ENCODE measurements around the gene CPLX1. TPM values are rescaled to one million over a fixed set of nuclear protein-coding genes. Genes with fewer than 3 reads are reported as not detected.

CPLX1 gene
- total RNA-seq, 1 donor from 2014 or later: 1.6 TPM

GRCh38 chr4:832108-832507 lies 6.2 kb upstream of the CPLX1 start:
- no peak for DNase-seq

DNA sequence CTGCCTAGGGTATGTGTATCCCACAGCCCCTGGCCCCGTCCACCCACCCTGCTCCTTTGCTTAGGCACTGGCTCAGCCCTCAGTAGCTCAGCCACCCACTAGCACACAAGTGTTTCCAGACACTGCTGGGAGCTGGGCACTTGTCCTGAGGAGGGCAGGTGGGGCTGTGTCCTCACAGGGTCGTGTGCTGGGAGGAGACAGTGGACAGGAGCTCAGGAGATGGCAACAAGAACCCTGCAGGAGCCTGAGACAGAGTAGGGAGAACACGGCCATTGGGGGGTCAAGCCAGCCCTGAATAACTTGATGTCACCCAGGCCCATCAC lies 5.5 kb upstream of the CPLX1 start:
- no peak for DNase-seq

GRCh38 chr4:830601-831482 lies 4.9 kb upstream of the CPLX1 start:
- DNase-seq: no peak

DNA sequence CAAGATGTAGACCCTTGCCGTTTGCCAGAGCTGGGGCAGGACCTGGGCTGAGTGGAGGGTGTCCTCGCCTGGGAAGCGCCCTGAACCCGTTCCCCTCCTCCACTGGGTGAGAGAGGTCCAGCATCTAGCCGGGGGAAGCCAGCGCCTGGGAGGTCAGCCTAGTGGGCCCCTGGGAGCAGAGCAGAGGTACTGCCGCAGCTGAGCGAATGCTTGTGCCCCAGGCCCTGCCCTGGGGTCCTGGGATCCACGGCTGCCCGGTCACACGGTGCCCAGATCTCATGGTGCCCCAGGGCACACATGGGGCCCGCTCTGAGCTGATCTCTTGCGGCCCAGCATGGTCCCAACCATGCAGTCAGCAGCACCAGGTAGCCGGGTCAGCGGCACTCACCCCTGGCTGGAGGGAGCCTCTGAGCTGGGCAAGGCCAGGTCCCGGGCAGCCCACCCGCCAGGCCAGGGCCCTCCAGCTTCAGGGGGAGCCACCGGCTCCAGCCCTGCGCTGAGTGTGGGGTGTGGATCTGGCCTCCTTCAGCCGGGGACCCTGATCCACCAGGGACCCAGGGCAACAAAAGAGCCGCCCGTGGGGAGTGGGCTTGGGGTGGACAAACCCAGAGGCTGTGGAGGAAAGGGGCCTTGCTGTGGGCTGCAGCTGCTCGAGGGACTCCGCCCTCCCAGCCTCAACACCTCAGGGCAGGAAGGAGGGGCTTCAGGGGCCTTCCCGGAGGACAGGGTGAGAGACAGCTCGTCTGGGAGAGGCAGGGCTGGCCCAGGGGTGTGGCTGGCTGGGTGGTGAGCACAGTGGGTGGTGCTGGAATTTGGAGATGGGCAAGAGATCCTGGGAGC lies 4.1 kb upstream of the CPLX1 start:
- DNase-seq: no peak

GRCh38 chr4:829291-829690 lies 3.4 kb upstream of the CPLX1 start:
- no peak for DNase-seq

DNA sequence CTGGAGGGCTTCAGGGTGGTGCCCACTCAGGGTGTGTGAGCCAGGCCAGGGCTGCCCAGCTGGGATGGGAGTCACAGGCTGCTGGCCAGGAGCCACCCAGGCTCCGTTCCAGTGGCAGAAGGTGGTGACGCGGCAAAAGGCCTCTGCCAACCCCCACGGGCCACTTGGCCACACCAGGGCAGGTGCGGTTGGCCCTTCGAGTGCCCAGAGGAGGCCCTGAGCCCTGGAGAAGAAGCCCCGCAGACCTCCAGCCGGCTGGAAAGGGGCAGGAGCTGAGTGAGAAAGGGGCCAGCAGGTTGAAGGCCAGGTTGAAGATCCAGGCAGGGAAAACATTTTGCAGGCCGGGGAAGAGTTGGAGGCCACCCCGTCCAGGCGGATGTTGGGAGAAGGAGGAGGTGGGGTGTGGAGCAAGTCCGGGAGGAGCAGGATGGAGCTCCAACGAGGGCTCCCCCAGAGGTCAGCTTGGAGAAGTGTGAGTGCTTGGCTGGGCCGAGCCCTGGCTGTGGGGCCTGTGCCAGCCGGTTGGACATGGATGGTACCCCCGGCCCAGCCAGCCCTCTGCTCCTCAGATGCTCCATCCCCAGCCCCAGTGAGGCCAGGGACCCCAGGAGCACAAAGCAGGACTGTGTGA lies 2.8 kb upstream of the CPLX1 start:
- DNase-seq: no peak

DNA sequence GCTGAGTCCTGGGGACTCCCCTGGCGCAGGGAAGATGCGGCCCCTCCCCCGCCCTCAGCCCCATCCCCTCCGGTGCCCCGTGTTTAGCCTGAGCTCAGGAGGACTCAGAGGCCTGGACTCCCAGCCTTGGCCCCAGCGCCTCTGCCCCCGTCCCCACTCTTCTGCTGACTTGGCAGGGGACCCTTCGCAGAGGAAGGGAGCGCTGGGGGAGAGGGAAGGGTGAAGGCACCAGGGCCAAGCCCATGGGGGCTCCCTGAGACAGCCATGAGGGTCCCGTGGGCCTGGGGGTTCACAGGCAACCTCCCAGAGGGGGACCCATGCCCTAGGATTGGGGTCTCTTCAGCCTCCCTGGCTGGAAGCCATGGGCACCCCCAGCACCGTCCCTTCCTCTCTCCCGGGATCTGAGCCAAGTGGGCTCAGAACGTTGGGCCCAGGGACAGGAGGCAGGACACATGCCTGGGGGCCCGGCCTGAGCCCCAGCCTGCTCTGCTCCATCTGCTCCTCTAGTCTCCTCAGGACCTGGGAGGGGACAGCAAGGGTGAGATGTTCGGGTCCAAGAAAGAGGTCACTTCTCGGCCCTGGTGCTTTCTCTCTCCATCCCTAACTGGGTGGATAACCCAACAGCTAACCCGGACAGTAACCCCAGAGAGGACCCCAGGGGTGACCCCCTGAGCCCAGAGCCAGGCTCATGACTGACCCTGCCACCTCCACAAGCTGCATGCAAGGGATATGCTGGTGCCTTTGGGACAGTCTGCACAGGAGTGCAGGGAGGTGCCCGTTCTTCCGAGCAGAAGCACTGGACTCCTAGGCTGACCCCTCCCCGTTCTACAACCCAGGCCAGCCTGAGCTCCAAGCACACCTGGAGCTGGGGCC lies 1.5 kb upstream of the CPLX1 start:
- DNase-seq: no peak

- DNase-seq: no peak
Observed at GRCh38 chr4:826508-827208, 729 bp upstream of the CPLX1 start.

DNA sequence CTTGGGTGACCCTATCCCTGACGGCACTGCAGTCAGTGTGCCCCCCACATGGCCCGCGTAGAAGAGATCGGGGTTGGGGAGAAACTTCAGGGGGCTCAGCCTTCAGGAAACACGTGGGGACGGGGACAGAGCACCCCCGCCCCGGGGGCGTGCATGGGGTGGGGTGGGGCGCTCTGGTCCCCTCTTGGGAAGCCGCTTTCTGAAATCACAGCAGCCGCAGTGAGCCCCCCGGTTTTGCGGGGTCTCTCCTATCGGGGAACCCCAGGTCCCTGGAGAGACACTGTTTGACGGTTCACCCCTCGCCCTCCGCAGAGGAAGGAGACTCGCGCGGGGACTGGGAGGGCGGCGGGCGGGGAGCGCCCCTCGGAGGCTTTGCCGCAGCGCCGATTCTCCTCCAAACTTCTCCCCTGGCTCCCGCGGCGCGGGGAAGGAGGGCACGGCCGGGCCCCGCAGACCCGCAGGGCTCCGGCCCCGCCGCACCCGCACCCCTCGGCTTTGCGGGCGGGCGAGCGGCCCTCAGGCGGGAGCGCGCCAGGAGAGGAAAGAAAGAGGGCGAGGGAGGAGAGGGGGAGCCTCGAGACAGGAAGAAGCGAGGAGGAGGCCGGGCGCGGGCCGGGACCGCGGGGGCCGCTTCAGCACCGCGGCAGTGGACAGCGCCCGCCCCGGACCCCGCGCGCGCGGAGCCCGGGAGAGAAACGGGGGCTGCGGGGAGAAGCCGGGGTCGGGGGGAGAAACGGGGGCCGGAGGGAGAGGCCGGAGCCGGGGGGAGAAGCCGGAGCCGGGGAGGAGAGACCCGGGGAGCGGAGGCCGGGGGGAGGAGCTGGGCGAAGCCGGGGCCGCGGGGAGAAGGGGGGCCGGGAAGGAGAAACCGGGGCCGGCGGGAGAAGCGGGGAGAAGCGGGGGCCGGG lies 612 bp downstream of the CPLX1 start:
- no peak for DNase-seq

- no peak for DNase-seq
Observed at GRCh38 chr4:824461-825062, 1.4 kb downstream of the CPLX1 start.

GRCh38 chr4:823761-824460 lies 2.0 kb downstream of the CPLX1 start:
- no peak for DNase-seq

DNA sequence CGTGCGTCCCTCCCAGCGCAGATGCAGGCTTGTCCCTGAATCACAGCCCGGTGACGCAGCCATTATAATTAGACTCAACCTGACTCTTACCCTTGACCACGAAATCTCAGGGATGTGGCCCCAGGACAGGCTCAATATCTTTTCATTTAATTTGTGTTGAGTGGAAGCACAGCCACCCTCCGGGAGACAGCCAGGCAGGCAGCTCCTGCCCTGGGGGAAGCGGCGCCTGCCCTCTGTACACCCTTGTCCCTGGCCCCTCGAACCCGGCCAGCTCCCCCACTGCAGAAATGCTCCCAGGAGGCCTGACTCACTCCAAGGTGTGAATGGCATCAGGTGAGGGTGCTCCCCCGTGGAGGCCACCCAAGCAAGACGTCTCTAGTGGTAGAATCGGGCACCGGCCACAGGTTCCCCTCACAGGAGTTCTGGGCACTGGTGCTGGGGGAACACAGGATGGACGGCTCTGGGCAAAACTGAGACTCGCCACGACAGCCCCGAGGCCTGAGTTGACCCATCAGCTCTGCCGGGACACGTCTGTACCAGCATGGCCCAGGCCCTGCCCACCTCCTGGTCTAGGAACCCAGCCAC lies 2.7 kb downstream of the CPLX1 start:
- DNase-seq: no peak

DNA sequence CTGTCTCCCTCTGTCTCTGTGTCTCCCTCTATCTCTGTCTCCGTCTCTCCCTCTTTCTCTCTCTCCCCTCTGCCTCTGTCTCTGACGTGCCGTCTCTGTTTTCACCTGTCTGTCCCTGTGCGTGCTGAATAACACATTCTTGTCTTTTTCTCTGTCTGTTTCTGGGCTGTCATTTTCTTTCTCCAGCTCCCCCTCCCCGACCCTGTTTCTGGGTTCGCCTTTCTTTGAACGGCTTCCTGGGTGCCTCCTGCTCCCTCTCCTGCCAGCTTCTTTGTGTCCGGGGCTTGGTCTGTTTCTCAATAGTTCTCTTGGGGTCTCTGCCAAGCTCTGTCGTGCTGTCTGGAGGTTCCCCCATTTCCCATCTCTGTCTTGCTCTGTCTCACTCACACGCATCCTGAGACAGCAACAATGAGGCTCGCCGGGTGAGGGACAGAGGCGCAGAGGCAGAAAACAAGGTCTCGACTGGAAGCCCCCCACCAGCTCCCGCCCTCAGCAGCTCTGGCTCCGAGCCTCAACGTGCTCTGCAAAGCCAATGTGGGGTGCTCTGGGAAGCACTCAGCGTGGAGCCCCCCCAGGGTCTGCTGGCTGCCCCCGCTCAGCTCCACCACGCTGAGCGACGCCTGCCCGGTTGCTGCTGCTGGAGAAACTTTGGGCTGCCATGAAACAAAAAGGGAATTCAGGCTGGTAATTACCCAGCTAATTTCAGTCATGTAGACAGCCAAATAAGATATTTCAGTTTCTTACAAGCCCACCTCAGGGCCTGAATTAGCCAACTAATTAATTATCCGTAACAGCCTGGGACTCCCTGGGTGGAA lies 3.4 kb downstream of the CPLX1 start:
- no peak for DNase-seq

DNA sequence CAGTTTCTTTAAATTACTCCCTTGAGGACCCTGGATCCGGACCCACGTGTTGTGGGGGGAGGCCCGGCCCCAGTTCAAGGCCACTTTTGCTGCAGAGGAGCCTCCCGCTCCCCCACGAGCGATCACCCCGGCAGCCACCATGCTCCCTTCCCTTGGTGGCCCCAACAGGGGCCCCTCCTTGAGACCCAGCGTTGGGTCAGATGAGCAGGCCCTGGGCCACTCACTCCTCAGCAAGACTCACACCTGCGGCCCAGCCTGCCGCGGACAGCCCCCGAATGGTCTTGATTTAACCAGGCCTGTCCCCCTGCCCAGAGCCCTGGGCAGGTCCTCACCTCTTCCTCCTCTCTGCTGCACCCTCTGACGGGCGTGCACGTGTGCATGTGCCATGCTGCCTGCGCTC lies 4.3 kb downstream of the CPLX1 start:
- DNase-seq: no peak

GRCh38 chr4:821181-821591 lies 4.7 kb downstream of the CPLX1 start:
- no peak for DNase-seq

GRCh38 chr4:820230-821172 lies 5.4 kb downstream of the CPLX1 start:
- DNase-seq: no peak
